Measurements from ENCODE around the gene SETBP1. TPM values are rescaled to one million over a fixed set of nuclear protein-coding genes. Genes with fewer than 3 reads are reported as not detected.

The SETBP1 gene
- total RNA-seq, 4 donors from 2014 or later: 14.5 to 34.2 (median 19.3) TPM

GRCh38 chr18:44816477-44816876 is 135.8 kb downstream of the SETBP1 start:
- TF ChIP-seq, protein P1, sequence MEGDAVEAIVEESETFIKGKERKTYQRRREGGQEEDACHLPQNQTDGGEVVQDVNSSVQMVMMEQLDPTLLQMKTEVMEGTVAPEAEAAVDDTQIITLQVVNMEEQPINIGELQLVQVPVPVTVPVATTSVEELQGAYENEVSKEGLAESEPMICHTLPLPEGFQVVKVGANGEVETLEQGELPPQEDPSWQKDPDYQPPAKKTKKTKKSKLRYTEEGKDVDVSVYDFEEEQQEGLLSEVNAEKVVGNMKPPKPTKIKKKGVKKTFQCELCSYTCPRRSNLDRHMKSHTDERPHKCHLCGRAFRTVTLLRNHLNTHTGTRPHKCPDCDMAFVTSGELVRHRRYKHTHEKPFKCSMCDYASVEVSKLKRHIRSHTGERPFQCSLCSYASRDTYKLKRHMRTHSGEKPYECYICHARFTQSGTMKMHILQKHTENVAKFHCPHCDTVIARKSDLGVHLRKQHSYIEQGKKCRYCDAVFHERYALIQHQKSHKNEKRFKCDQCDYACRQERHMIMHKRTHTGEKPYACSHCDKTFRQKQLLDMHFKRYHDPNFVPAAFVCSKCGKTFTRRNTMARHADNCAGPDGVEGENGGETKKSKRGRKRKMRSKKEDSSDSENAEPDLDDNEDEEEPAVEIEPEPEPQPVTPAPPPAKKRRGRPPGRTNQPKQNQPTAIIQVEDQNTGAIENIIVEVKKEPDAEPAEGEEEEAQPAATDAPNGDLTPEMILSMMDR (IDR thresholded peaks at IDR 0.05): no peak
- no peak for DNase-seq (ENCODE audit: low spot score)
- ATAC-seq (ENCODE audit: low FRiP score): no peak

GRCh38 chr18:44817831-44818473 is 137.3 kb downstream of the SETBP1 start:
- TF ChIP-seq, protein P1 (IDR thresholded peaks at IDR 0.05): no peak
- DNase-seq (ENCODE audit: low spot score) (no peak), ATAC-seq (ENCODE audit: low FRiP score) (no peak)

- ATAC-seq (ENCODE audit: low FRiP score) (no peak), DNase-seq (ENCODE audit: low spot score) (no peak)
- TF ChIP-seq, protein P1 (IDR thresholded peaks at IDR 0.05): no peak
Measured at GRCh38 chr18:44818668-44819403, 138.1 kb downstream of the SETBP1 start.

GRCh38 chr18:44819944-44820510 is 139.3 kb downstream of the SETBP1 start:
- ATAC-seq (ENCODE audit: low FRiP score) (no peak), DNase-seq (ENCODE audit: low spot score) (no peak)
- TF ChIP-seq, protein P1 (IDR thresholded peaks at IDR 0.05): no peak

GRCh38 chr18:44821924-44822323 is 141.2 kb downstream of the SETBP1 start:
- DNase-seq (ENCODE audit: low spot score) (no peak), ATAC-seq (ENCODE audit: low FRiP score) (no peak)
- TF ChIP-seq, protein P1 (IDR thresholded peaks at IDR 0.05): no peak

DNA sequence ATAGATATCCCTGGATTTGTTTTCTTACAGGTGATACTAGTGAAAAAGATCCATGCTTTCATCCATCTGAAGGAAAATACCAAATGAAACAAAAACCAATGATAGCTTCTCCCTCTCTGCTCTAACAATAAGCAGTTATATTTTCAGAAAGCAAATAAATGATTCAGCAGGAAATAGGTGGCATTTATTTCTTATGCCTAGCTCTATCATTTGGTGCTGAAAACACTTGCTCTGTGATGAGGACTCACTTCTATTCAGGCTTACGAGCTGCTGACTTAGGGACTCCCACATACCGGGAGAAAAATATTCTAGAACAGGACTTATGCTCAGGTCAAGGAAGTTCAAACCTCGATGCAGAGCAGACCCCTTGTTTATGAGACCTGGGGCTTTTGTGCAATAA is 142.6 kb downstream of the SETBP1 start:
- DNase-seq (ENCODE audit: low spot score) (no peak), ATAC-seq (ENCODE audit: low FRiP score) (no peak)
- TF ChIP-seq, protein P1 (IDR thresholded peaks at IDR 0.05): no peak

Data from omental fat pad (tissue), 4 donors.